Endothelial cell of umbilical vein (primary cell): ENCODE data around the gene PIGZ. TPM values are rescaled to one million over a fixed set of nuclear protein-coding genes. Genes with fewer than 3 reads are reported as not detected.

Experiments
- BruUV-seq: library from RNA; stranded (reverse); fragments of 400-500 nt; replicated peaks from 2 replicates; lab custom pipeline; 2021; lab: Mats Ljungman, UMichigan
- CTCF ChIA-PET: fragments of 300-600, 350-600 bp; sonication (Branson Sonifier 250); formaldehyde crosslinking; loops from one replicate; lab custom pipeline; 2021; ENCODE audit warnings: antibody characterized with exemption, inconsistent platforms; lab: Charles Lee
- POLR2A ChIA-PET: fragments of 300-600, 350-600 bp; sonication (Branson Sonifier 250); formaldehyde crosslinking; loops from one replicate; lab custom pipeline; 2021; ENCODE audit warnings: antibody characterized with exemption, inconsistent platforms; lab: Charles Lee
- DNase-seq: peaks from one replicate; pipeline ENCODE4 v3.0.0-alpha.2; 2011; ENCODE audit warnings: low read depth, low spot score
- FAIRE-seq: peaks from 2 replicates; lab custom pipeline; 2011; peaks lifted over from hg19 to GRCh38; lab: Jason Lieb, UNC
- H2AFZ ChIP-seq: 2 replicates; pipeline ENCODE4 v1.6.0; 2012; ENCODE audit warnings: low read depth, low read length, control low read depth, inconsistent platforms
- H3K27ac ChIP-seq: 2 replicates; pipeline ENCODE4 v1.5.1; 2011; ENCODE audit warnings: low read depth, mild to moderate bottlenecking, control low read depth, low read length, moderate library complexity; ENCODE audit not compliant: insufficient read depth
- H3K27me3 ChIP-seq, 2 experiments: 2 replicates each; pipeline versions ENCODE4 v1.6.0 to v1.6.1; 2011; ENCODE audit warnings: low read length in 2 of 2, mixed read lengths in 1 of 2; ENCODE audit not compliant: control insufficient read depth in 2 of 2, insufficient read depth in 2 of 2
- H3K36me3 ChIP-seq, 2 experiments: 2 replicates in 1 of 2; 3 replicates in 1 of 2; pipeline ENCODE4 v1.5.1; 2011; ENCODE audit warnings: low read length in 2 of 2, mild to moderate bottlenecking in 1 of 2, moderate library complexity in 1 of 2; ENCODE audit not compliant: control insufficient read depth in 2 of 2, insufficient read depth in 2 of 2; ENCODE audit errors: extremely low read depth in 1 of 2
- H3K4me1 ChIP-seq: 3 replicates; pipeline ENCODE4 v1.5.1; 2011; ENCODE audit warnings: mild to moderate bottlenecking, low read length; ENCODE audit not compliant: control insufficient read depth, insufficient read depth; ENCODE audit errors: extremely low read depth
- H3K4me2 ChIP-seq: 2 replicates; pipeline ENCODE4 v1.6.1; 2011; ENCODE audit warnings: low read length, control low read depth, mixed read lengths; ENCODE audit not compliant: insufficient read depth
- H3K4me3 ChIP-seq, 3 experiments: fragments of 200-600 bp in 1 of 3; sonication (generic), shearing (Covaris generic) in 1 of 3; replicated peaks in 1 of 3; 2 replicates each; pipeline ENCODE4 v1.5.1; 2011 to 2016; ENCODE audit warnings: control low read depth in 3 of 3, low read length in 3 of 3, mild to moderate bottlenecking in 2 of 3, inconsistent platforms in 1 of 3, low read depth in 1 of 3, moderate library complexity in 1 of 3; ENCODE audit not compliant: insufficient read depth in 1 of 3
- H3K79me2 ChIP-seq: 2 replicates; pipeline ENCODE4 v1.6.0; 2012; ENCODE audit warnings: low read length, inconsistent platforms; ENCODE audit not compliant: control insufficient read depth, insufficient read depth
- H3K9ac ChIP-seq: replicated peaks from 2 replicates; pipeline ENCODE3; 2011; ENCODE audit warnings: low read length, control low read depth; ENCODE audit not compliant: insufficient read depth; ENCODE audit errors: extremely low read depth
- H3K9me1 ChIP-seq: replicated peaks from 3 replicates; pipeline ENCODE4 v1.6.0; 2011; ENCODE audit warnings: mild to moderate bottlenecking, low read length; ENCODE audit not compliant: control insufficient read depth, insufficient read depth; ENCODE audit errors: extremely low read depth
- H3K9me3 ChIP-seq: replicated peaks from 2 replicates; pipeline ENCODE4 v1.5.1; 2012; ENCODE audit warnings: low read length, inconsistent platforms; ENCODE audit not compliant: control insufficient read depth, insufficient read depth
- H4K20me1 ChIP-seq: replicated peaks from 2 replicates; pipeline ENCODE3; 2011; ENCODE audit warnings: mild to moderate bottlenecking, low read length; ENCODE audit not compliant: control insufficient read depth, insufficient read depth; ENCODE audit errors: extremely low read depth
- EZH2 ChIP-seq: IDR thresholded peaks from 2 replicates; pipeline ENCODE4 v1.6.1; 2012; ENCODE audit warnings: borderline replicate concordance, low read depth, mild to moderate bottlenecking, moderate library complexity, low read length, inconsistent platforms; ENCODE audit not compliant: severe bottlenecking
- FOS ChIP-seq: IDR thresholded peaks from 2 replicates; pipeline ENCODE4 v1.6.1; 2011; ENCODE audit warnings: mild to moderate bottlenecking, low read length, moderate library complexity, borderline replicate concordance; ENCODE audit not compliant: insufficient read depth
- GATA2 ChIP-seq: IDR thresholded peaks from 2 replicates; pipeline ENCODE4 v1.7.0; 2011; ENCODE audit warnings: low read depth, mild to moderate bottlenecking, moderate library complexity, mixed read lengths, low read length; ENCODE audit not compliant: insufficient read length, insufficient read depth
- JUN ChIP-seq: IDR thresholded peaks from 2 replicates; pipeline ENCODE4 v1.6.1; 2011; ENCODE audit warnings: borderline replicate concordance, low read depth; ENCODE audit not compliant: insufficient read length, insufficient read depth
- MYC ChIP-seq: IDR thresholded peaks from one replicate; pipeline ENCODE4 v1.6.1; 2011; ENCODE audit warnings: mild to moderate bottlenecking, low read depth, low read length
- POLR2A ChIP-seq: IDR thresholded peaks from 2 replicates; pipeline ENCODE4 v1.6.1; 2012; ENCODE audit warnings: low read depth, mild to moderate bottlenecking, control low read depth, low read length
- POLR2AphosphoS5 ChIP-seq: IDR thresholded peaks from 2 replicates; pipeline ENCODE4 v1.6.1; 2012; ENCODE audit warnings: low read depth, mild to moderate bottlenecking, control low read depth, low read length, moderate library complexity; ENCODE audit not compliant: insufficient read depth
- dilution Hi-C: fragments of 300-500 bp; cut with MboI; formaldehyde crosslinking; loops from one replicate; pipeline ENCODE4 v1.15.0; 2019; ENCODE audit warnings: low sequenced_read_pairs; ENCODE audit not compliant: extremely low pct_ligation_motif_present
- intact Hi-C: fragments of 100-400 bp; cut with micrococcal nuclease; formaldehyde crosslinking; loops from one replicate; pipeline ENCODE4 v1.10.0; 2022
- polyA plus RNA-seq, 4 experiments: library from polyadenylated mRNA; depleted of rRNA in 3 of 4; stranded (reverse) in 3 of 4; unstranded in 1 of 4; fragments of >200 nt; gene quantifications; 2 replicates each; pipeline versions ENCODE4 v1.2.1 to v1.2.3, GENCODE V29; 2011 to 2012; ENCODE audit warnings: missing spikeins in 1 of 4
- total RNA-seq: library from RNA; stranded (reverse); gene quantifications from 2 replicates; pipeline ENCODE4 v1.2.3, GENCODE V29; 2021
- TF ChIP-seq, protein P1 (sequence below), 2 donors: IDR thresholded peaks; 1 replicate in 1 of 2; 2 replicates in 1 of 2; pipeline ENCODE4 v1.5.1; 2011; ENCODE audit warnings: low read length in 2 of 2, mild to moderate bottlenecking in 2 of 2, moderate library complexity in 2 of 2, control low read depth in 1 of 2, inconsistent platforms in 1 of 2, low read depth in 1 of 2; ENCODE audit not compliant: insufficient read depth in 1 of 2; ENCODE audit errors: extremely low read depth in 1 of 2
- TF ChIP-seq, protein P2 (sequence below): IDR thresholded peaks from 2 replicates; pipeline ENCODE4 v1.6.1; 2011; ENCODE audit not compliant: insufficient read depth, insufficient read length

PIGZ gene
- total and polyA plus RNA-seq, 2 donors (not counting 3 experiments of a cell fraction or from before 2014, with no cell fraction given), result 6.0 to 6.5 TPM

GRCh38 chr3:196901768-196902167 lies 66.9 kb downstream of the PIGZ start:
- dilution Hi-C loops, result no loop called here
- TF ChIP-seq POLR2AphosphoS5 (no peak), MYC (no peak), GATA2 (no peak), EZH2 (no peak), POLR2A (no peak), FOS (no peak), JUN (no peak)
- TF ChIP-seq, protein P1, sequence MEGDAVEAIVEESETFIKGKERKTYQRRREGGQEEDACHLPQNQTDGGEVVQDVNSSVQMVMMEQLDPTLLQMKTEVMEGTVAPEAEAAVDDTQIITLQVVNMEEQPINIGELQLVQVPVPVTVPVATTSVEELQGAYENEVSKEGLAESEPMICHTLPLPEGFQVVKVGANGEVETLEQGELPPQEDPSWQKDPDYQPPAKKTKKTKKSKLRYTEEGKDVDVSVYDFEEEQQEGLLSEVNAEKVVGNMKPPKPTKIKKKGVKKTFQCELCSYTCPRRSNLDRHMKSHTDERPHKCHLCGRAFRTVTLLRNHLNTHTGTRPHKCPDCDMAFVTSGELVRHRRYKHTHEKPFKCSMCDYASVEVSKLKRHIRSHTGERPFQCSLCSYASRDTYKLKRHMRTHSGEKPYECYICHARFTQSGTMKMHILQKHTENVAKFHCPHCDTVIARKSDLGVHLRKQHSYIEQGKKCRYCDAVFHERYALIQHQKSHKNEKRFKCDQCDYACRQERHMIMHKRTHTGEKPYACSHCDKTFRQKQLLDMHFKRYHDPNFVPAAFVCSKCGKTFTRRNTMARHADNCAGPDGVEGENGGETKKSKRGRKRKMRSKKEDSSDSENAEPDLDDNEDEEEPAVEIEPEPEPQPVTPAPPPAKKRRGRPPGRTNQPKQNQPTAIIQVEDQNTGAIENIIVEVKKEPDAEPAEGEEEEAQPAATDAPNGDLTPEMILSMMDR (IDR thresholded peaks at IDR 0.05; ENCODE audit: extremely low read depth in 1 of 2, insufficient read depth in 1 of 2, low read depth in 1 of 2, low read length in 2 of 2), result no peak
- TF ChIP-seq, protein P2, sequence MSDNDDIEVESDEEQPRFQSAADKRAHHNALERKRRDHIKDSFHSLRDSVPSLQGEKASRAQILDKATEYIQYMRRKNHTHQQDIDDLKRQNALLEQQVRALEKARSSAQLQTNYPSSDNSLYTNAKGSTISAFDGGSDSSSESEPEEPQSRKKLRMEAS, result no peak
- Histone ChIP-seq H4K20me1 (no peaks in the 10 kb centered on the region), H3K36me3 (peaks cover 12 to 15% of the 10 kb centered on the region in 2 experiments), H2AFZ (no peak overlapping the region), H3K9me3 (no peaks in the 10 kb centered on the region), H3K27ac (no peak overlapping the region), H3K4me2 (no peak overlapping the region), H3K4me3 (no peak overlapping the region), H3K4me1 (no peaks in the 10 kb centered on the region), H3K27me3 (no peaks in the 10 kb centered on the region), H3K9ac (no peak overlapping the region), H3K79me2 (peaks cover 10% of the 10 kb centered on the region), H3K9me1 (no peaks in the 10 kb centered on the region)
- ChIA-PET CTCF (interaction anchor here (1.3 kb wide), 1 partner anchor 68 kb away, joined by 3 read pairs; no protein-coding TSS in a partner anchor), POLR2A (no interaction called here)
- no peak for FAIRE-seq
- DNase-seq, result no peak
- intact Hi-C loops, result no loop called here
- no TSS peak for BruUV-seq

Other genes with a start within 250 kb of the PIGZ start
- 85.8 and 98.9 TPM in 2 replicates for gene PAK2, start 229.0 kb downstream of the PIGZ start, total RNA-seq
- 17.6 and 22.6 TPM in 2 replicates for gene PAK2, start 229.0 kb downstream of the PIGZ start, polyA plus RNA-seq
- 31.1 and 33.5 TPM in 2 replicates for gene SENP5, start 100.9 kb downstream of the PIGZ start, total RNA-seq
- gene SENP5, start 100.9 kb downstream of the PIGZ start, polyA plus RNA-seq, result 7.4 and 7.9 TPM in 2 replicates
- gene NCBP2, start 26.3 kb downstream of the PIGZ start, total RNA-seq, result 73.4 and 76.1 TPM in 2 replicates
- 21.9 and 31.2 TPM in 2 replicates for gene NCBP2, start 26.3 kb downstream of the PIGZ start, polyA plus RNA-seq
- 1.3 and 2.3 TPM in 2 replicates for gene MELTF, start 61.0 kb upstream of the PIGZ start, total RNA-seq
- gene MELTF, start 61.0 kb upstream of the PIGZ start, polyA plus RNA-seq, result 0.59 and 1.2 TPM in 2 replicates